DMS 273 (cell line): ENCODE results near the gene TAP2.

ENCODE experiments used
- DNase-seq: peaks from one replicate; lab custom pipeline; 2025; ENCODE audit not compliant: unreplicated experiment; lab: John Stamatoyannopoulos, UW

TAP2 gene

DNA sequence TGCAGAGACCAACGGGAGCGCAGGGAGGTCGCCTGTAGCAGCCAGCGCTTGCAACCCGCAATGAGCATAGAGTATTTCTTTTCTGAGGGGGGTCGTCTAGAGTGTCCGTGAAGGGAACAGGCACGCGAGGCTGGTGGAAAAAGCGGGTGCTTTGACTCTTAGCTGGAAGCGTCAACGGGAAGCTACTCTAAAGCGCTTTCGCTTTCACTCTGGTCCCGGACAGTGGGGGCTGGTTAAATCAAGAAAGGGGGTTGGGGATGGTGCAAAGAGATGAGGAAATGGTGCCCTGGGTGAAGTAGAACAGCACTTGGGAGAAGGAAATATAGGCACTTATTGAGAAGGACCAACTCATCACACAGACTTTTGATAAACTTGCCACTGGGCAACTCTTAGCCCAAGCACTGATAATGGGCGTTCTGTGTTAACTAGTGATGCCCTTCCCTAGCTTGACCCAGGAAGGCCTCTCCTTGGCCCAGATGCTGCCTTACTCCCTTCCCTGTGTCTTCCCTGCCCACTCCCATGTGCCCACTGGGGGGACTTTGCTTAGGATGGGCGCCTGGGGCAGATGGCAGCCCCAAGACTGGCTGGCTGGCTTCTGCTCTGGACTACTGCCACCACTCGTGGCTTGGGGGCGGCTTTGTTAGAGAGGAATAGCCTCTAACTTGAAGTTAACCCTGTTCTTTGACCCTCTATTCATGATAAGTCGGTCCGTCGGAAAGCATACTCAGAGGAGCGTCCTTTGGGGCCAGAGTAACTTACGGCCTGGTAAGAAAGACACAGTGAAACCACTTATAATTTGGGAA lies 16.0 kb upstream of the TAP2 start:
- peak; percentile 61 for DNase-seq

DNA sequence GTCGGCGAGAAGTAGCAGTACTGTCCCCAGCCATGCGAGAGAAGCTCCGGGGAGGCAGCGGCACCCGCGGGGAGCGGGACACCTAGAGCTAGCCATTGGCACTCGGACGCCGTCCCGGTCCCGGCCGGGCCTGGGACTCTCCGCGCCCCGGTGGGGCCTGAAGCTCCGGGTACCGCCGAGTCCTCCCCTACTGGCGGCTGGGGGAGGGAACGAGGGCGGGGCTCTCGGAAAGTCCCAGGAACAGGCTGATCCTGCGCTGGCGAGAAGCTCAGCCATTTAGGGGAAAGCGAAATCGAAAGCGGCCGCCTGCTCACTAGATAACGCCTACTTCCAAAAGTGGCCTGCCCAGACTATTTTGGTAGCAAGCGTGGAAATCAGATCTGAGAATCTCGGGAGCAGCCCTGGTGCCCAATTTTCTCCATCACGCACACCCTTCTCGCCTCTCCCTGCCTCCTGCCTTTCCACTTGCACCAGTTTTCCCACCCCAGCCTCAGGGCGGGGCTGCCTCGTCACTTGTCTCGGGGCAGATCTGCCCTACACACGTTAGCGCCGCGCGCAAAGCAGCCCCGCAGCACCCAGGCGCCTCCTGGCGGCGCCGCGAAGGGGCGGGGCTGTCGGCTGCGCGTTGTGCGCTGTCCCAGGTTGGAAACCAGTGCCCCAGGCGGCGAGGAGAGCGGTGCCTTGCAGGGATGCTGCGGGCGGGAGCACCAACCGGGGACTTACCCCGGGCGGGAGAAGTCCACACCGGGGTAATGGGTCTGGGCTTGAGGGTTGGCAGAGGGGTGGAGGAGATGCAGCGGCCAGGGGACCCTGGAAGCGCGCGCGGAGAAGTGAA lies 15.2 kb upstream of the TAP2 start, which contains the start of the genes PSMB9 and TAP1:
TSS of gene PSMB9 (plus strand) at position 652 of the 835 bp plus-strand sequence. CDS start at position 690, 38 bp downstream.
TSS of gene TAP1 (minus strand) at position 164 of the 835 bp plus-strand sequence. CDS start at position 96, 68 bp downstream.
- DNase-seq: peak; percentile 98

DNA sequence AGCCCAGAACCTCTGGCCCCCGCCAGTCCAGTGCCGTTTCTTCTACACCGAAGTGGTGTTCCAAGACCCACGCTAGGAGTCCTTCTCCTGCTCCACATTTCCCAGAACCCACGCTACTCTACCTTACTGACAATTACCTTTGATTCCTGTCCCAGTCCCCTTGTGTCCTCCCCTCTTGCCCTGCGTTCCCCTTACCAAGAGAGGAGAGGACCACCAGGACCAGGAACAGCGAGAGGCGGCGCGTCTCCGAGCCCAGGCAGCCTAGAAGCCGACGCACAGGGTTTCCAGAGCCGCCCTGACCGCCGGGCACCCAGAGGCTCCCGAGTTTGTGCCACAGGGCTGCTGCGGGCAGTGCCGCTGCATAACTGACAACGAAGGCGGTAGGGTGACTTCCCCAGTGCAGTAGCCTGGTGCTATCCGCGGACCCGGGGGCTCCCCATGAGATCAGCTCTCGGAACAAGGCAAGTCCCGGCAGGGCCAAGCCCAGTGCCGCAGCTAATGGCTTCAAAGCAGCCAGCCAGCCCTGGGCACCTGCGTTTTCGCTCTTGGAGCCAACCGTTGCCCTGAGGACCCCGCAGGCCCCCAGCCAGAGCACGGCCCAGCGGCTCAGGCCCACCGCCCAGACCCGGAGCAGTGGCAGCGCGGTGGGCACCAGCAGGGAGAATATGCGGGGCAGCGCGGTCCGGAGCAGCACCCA lies 14.5 kb upstream of the TAP2 start:
- DNase-seq: peak; percentile 66

DNA sequence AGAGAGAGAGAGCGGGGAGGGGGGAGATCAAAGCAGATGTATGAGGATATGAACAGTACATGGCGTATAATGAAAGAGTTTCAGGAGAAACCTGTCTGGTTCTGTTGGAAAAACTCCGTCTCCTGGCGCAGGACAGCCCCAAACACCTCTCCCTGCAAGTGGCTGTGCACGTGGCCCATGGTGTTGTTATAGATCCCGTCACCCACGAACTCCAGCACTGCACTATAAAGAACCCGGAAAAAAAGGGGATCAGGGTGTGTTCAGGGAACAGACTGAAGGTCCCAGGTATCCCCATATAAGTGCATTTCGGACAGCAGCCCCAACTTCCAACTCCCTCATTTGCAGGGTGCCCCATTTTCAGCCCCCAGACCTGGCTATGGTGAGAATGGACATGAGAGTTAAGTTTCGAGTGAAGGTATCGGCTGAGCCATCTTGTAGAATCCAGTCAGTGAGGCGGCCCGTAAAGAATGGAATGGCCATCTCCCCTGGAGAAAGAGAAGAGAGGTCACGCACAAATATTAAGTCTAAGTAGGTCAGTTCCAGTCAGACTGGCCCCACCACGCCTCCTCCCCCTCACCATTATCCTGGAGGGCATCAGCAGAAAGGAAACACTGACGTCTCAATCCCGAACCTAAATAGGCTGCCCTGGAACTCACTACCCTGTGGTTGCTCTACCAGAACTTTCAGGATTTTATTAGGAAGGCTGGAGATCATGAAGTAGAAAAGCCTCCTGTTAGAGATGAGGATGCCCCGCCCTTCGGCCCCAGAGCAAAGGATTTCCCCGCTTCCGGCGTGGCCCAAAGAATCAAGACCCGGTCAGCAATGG lies 13.7 kb upstream of the TAP2 start:
- peak; percentile 51 for DNase-seq

DNA sequence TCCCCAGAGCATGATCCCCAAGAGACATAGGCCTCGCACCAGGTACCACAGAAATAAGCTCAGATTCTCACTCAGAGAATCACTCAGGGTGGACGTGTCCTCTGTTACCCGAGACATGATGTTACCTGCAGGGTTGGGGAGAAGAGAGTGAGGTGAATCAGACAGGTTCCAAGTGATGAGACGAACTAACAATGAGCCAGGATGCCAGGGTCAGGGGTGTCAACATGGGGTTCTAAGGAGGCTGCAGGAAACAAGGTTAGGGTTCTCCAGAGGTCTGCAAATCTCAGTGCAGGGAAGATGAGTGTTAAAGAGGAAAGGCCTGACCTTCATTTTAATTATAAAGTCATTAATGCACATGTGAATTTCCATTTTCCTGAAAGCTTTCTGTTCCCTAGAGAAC lies 12.5 kb upstream of the TAP2 start:
- no peak for DNase-seq

DNA sequence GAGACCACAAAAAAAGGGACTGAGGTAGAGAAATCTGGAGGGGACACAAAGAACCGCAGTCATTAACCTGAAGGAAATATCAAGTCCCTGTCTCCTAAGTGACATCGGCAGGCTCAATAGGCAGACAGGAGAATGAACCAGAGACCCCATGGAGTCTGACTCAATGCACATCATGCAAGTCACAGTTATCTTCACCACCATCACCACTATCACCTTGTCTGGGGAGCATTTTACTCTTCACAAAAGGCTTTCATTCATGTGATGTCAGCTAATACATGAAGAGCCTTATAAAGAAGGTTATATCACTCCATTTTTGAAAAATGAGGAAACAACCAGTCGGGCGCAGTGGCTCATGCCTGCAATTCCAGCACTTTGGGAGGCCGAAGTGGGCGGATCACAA lies 10.6 kb upstream of the TAP2 start:
- no peak for DNase-seq

DNA sequence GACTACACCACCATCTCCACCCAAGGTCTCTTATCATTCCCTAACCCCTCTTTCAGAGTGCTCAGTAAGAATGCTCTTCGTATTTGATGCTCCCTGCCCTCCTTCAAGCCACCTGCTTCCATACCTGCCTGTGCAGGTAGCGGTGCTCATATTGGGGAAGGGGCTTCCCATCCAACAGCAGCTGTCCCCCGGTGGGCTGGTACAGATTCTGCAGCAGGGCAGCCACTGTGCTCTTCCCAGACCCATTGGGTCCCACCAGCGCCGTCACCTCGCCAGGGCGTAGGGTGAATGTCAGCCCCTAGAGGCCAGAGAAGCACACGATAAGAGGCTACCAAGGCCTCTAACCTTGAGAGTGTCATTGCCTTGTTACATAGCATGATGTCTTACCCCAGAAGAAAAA lies 9.3 kb upstream of the TAP2 start:
- no peak for DNase-seq

DNA sequence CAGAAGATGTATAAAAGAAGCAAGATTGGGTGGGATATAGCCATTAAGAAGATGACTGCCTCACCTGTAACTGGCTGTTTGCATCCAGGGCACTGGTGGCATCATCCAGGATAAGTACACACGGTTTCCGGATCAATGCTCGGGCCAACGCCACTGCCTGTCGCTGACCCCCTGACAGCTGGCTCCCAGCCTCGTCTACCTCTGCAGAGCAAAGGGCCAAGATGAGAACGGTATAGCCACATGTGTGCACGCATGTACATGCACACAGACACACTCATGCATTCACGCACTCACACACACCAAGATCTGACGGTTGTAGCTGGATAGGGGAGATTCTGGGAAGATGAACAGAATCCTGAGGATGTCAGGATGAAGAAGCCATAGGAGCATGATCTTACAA lies 8.5 kb upstream of the TAP2 start:
- no peak for DNase-seq

DNA sequence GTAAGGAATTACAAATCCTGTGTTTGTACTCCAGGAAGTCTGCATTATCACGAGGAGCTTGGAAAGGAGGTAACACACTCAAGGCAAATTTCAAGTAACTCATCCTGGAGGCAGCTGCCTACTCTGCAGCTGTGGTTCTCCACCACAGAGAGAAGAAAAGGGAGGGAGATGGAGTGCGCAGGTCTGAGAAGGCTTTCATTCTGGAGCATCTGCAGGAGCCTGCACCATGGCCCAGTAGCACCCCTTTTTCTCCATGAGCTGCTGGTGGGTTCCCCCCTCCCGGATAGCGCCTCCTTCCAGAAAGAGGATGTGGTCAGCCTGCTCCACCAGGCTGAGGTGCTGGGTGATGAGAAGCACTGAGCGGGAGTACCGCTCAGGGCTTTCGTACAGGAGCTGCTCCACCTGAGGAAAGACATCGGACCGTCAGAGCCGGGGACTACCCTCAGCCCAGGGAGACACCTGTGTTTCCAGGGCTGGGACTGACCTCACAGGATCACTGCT lies 6.9 kb upstream of the TAP2 start:
- DNase-seq: no peak

DNA sequence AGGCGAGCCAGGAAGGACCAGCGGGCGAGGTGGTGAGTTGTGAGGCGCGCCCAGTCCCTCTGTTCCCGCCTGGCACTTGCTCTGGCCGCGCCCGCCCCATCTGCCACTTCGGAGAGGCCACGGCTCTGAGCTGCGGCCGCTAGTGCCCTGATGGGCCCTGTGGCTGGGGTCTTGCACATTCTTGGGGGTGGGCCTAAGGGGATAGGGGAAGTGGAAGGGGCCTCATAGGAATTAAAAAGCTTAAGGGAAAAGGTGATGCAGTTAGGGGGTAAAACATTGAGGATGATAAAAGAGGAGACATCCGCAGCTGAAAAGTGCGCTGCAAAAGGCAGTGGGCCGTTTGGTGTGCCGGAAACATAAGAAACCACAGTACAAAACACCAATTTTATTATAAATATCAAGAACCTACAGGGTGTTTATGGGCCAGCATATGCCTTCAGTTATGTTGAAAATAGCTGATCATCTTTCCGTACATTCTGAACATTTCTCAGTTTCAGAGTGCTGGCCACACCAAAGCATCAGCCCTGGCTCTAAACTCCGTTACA lies 6.4 kb upstream of the TAP2 start:
- DNase-seq: no peak

DNA sequence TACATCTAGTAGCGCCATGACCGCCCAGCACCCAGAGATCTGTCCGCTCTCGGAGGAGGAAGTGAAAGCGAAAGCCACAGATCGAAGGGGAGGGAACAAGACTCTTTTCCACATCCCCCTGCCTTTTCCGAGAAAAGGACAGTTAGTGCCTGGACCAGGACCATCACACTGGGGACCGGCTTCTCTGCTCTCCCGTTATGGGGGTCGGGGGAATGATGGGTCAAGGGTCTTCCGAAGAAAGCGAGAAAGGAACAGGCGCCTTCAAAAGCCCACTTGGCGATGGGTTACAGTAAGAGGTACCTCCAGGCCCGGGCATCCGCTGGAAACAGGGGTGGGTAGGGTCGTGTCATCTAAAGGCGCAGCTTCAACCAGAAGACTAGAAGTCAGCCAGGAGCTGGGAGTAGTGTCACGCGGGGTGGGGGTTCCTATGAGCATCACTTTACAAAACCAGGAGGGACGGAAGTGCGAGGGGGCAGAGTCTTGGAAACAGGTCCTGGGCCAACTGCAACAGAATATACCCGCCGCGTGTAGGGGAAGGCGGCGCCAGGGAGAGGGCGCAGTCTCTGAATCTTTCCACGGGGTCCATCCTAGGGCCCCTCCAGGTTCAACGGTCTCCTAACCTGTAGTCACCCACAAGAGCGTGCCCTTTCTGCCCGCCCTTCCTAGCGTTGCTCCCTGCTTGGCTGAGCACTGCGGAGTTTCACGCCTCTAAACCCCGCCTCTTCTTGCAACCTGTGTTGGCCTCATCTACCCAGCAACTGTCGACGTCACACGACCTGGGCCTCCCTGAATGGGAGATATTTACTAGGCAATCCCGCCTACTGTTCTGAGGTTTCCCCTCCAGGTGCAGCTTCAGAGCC lies 5.7 kb upstream of the TAP2 start, which contains the start of gene PSMB8:
TSS of gene PSMB8 (minus strand) at position 69 of the 860 bp plus-strand sequence. CDS start at position 18, 51 bp downstream.
- peak; percentile 98 for DNase-seq

DNA sequence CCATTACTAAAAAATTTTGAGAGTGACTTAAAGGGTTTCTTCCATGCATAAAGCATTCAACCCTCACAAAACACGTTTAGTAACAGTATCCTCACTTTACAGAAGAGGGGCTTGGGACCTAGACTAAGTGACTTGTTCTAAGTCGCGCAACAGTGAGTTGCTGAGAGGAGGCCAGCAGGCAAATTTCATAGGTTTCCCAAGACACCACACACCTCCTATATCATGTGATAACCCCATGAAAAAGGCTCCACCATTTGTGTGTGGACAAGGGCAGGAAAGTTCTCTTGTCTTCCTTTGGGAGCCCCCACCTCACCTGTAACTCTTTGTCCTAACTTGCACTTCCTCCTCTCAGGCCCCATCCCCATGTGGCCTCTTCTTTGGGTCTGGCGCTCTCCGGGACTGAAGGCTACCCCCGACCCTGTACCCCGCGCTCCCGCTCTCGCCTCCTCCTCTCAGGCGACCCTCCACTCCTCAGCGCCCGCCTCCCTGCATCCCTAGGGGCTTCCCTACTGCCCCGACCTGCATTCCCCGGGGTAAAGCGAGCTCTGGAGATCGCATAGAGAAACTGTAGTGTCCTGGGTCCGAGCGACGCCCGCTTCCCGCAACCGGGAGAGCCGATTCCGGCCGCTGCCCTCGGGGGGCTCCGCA lies 4.9 kb upstream of the TAP2 start:
- DNase-seq: peak; percentile 34

DNA sequence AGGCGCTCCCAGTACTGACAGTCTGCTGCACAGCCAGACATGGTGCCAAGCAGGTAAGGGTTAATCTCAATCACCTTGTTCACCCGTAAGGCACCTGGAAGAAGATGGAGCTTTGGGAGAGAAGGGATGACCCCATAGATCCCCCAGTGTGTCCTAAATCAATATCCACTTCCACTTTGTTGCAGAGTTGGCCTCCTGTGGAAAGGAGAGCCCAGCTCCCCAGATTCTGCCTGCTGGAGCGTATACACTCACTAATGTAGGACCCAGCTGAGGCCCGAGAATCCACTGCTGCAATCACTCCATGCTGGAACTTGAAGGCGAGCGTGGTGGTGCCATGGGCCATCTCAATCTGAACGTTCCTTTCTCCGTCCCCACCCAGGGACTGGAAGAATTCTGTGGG lies 4.2 kb upstream of the TAP2 start:
- no peak for DNase-seq

DNA sequence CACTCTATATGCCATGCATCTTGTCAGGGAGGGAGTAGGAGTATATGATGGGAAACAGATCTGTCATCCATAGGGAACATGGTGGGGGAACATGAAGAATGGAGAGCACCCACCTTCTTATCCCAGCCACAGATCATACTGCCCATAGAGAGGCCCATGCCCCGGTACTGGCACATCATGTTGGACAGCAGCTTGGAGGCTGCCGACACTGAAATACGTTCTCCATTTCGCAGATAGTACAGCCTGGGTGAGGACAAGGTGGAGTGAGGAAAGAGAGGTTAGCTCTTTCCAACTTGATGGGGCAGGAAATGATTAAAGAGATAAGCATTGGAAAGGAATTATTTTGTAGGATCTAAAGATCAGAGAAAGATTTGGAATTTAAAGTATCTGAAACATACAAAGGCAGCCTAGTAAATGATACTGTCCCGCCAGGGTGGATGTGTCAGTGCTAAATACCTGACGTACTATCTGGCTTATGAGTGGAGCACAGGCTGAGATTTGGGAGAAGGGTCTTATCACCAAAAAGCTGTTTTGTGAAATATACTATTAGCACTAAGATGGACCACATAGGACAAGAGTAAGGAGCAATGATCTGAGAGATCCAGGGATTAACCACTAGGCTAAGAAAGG lies 3.6 kb upstream of the TAP2 start:
- DNase-seq: no peak

DNA sequence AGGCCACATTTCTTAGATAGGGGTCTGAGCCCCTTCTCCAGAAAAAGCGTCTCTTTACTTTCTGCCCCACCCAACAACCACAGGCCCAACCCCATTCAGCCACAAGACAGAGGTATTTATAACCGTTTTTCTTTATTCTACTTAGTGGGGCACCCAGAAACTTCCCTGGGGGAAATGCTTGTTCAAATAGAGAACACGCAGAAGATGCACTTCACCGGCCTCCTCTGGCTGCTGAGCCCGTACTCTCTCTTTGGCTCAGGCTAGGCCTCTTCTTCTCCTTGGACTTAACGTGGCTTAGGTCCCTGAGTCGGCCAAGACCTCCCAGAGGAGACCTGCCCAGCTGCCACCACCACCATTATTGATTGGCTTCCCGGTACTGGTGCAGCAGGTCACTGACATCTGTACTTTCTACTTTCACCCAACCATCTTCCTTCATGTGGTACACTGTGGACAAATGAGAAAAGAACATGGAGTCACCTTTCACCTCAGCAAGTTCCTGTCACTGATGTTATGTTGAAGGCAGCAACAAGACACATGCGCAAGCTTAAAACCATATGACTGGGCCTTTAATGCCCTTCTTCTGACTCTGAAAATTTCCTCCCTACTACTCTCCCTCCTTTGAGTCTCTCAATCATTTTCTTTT lies 2.2 kb upstream of the TAP2 start:
- DNase-seq: no peak

DNA sequence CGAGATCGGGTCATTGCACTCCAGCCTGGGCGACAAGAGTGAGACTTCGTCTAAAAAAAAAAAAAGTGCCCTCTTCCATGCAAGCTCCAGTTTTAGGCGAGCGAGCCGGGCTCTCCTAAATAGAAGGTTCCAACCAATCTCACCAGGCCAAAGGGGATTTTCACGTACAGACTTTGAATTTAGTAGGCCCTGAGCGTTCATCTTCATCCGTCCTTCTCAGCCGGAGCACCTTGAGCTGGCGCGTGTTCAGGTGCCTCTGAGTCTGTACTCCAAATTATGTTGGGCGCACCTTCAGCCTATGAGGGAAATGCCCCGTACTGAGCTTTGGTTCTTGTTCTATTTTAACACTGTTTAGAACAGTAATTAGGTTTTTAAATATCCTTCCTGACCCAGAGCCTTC lies 817 bp upstream of the TAP2 start:
- DNase-seq: no peak

DNA sequence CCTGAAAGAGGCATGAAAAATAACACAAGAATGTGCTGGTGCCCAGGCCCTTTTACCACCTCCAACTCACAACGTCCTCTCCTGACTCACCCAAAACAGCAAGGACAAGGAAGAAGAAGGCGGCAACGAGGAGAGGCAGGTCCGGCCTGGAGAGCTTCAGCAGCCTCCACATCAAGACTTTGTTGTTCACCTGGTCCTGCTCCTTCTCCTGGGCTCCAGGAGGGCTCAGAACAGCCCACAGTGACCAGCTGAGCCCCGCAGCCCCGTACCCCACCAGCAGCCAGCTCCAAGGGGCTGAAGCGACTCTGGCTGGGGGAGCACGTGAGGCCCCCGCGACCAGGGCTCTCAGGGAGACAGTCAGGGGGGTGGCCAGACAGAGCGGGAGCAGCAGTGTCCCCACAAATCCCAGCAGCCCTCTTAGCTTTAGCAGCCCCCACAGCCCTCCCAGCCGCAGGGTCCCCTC lies 857 bp downstream of the TAP2 start:
- peak; percentile 45 for DNase-seq
